Stimulated activated CD4-positive, alpha-beta T cell treated with anti-CD3 and anti-CD28 coated beads, Interleukin-1b, Interleukin-23, amount 100 ng/mL, for 1 hour (primary cell): ENCODE data around the gene POLA1.

Experiments used
- DNase-seq, 2 donors: peaks; one replicate each; pipeline ENCODE4 v3.0.0-alpha.2; 2020; ENCODE audit warnings: low read depth in 2 of 2

Gene POLA1

GRCh38 chrX:24877854-24878650 is 184.3 kb downstream of the POLA1 start:
- DNase-seq = no peak

GRCh38 chrX:24879679-24880078 is 186.0 kb downstream of the POLA1 start:
- no peak for DNase-seq

- DNase-seq = no peak
These were observed 193.2 kb downstream of the POLA1 start for GRCh38 chrX:24886916-24887315.

GRCh38 chrX:24890677-24891076 is 197.0 kb downstream of the POLA1 start:
- DNase-seq = no peak

GRCh38 chrX:24899391-24899790 is 205.7 kb downstream of the POLA1 start:
- no peak for DNase-seq

GRCh38 chrX:24900234-24900633 is 206.5 kb downstream of the POLA1 start:
- no peak for DNase-seq

GRCh38 chrX:24902806-24903205 is 209.1 kb downstream of the POLA1 start:
- DNase-seq = no peak

GRCh38 chrX:24918715-24919114 is 225.0 kb downstream of the POLA1 start:
- DNase-seq = no peak

GRCh38 chrX:24920769-24921168 is 227.1 kb downstream of the POLA1 start:
- no peak for DNase-seq

- DNase-seq = no peak
These were observed 231.7 kb downstream of the POLA1 start for GRCh38 chrX:24925430-24925829.

- DNase-seq = no peak
These were observed 233.7 kb downstream of the POLA1 start for GRCh38 chrX:24927372-24927771.

GRCh38 chrX:24928114-24928513 is 234.4 kb downstream of the POLA1 start:
- DNase-seq = no peak

- DNase-seq = no peak
These were observed 240.6 kb downstream of the POLA1 start for GRCh38 chrX:24934279-24934678.

- no peak for DNase-seq
These were observed 251.3 kb downstream of the POLA1 start for GRCh38 chrX:24945009-24945408.

GRCh38 chrX:24946369-24946768 is 252.7 kb downstream of the POLA1 start:
- DNase-seq = no peak

GRCh38 chrX:24954732-24955131 is 261.0 kb downstream of the POLA1 start:
- no peak for DNase-seq

GRCh38 chrX:24955372-24955930 is 261.7 kb downstream of the POLA1 start:
- no peak for DNase-seq

- DNase-seq = no peak
These were observed 263.1 kb downstream of the POLA1 start for GRCh38 chrX:24956828-24957227.

GRCh38 chrX:24961809-24962208 is 268.1 kb downstream of the POLA1 start:
- DNase-seq = no peak

- DNase-seq = no peak
These were observed 270.1 kb downstream of the POLA1 start for GRCh38 chrX:24963823-24964222.

- no peak for DNase-seq
These were observed 271.7 kb downstream of the POLA1 start for GRCh38 chrX:24965372-24965771.

- DNase-seq = no peak
These were observed 276.1 kb downstream of the POLA1 start for GRCh38 chrX:24969812-24970211.

GRCh38 chrX:24979081-24979480 is 285.4 kb downstream of the POLA1 start:
- DNase-seq = no peak

- DNase-seq = no peak
These were observed 287.3 kb downstream of the POLA1 start for GRCh38 chrX:24981030-24981429.
